ENCODE measurements around the gene HERC3.

Gene HERC3

DNA sequence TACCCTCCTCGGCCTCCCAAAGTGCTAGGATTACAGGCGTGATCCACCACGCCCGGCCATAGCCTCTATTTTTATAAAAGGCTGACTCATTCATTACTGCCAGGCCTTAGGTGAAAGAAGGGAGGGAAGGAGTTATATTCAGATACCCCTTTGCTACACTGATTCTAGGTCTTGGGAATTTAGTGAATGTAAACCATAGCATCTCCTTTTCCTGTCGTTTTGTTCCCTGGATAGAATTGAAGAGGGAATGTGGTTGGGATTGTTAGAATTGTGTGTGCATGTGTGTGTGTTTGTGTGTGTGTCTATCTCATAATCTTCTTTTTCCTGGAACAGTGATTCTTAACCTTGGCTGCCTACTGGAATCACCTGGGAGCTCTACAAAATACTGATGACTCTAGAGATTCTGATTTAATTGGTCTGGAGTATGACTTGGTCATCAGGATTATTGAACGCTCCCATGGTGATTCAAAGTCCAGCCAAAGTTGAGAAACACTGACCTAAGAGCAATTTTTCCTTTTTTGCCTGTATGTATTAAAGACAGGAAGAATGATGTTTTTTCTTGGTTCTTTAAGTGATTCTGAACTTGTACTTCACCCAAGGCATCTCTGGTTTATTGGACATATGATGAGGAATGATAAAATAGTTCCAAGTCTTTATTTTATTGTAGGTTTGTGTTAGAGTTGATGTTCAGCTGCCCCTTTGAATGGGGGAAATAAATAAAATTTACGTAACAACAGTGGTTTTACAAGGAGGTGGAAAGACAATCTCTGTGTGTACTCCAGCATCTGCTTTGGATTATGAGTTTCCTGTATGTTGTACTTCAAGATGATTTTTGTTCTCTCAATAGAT is 68.4 kb downstream of the HERC3 start:
- DNase-seq = no peak

DNA sequence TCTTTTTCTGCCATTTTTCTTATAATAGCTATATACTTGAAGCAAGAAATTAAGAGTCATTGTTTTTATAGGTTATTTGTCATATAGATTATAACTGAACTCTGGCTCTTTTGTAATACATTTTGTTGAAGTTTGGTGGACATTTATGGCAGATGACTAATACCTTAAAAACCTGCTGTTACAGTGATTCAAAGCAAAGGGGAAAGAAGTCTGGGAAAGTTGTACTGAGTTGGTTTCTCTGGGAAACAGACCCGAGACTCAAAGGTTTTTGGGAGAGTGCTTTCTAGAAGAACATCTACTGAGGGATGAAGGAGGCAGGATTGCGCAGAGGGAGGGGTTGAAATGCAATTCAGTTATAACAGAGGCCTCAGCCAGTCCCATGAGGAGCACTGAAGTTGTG is 69.5 kb downstream of the HERC3 start:
- no peak for DNase-seq

DNA sequence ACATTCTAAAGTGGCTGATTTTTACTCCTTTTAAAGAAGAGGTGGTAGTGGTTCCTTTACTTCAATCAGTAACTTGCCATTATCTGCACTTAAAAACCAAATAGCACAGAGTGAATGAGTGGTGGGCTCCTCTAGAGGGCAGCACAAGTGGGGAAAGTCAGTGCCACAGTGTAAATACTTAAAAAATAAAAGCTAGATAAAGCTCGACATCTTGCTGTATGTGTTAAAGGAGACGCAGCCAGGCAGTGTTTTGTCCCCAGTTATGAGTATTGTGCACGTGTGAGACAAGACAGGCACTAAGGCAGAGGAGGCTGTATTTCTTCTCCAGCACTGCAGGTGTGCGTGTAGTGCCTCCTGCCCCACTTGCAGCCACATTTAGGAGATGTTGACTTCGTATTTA is 80.7 kb downstream of the HERC3 start:
- peak in 1 of 2 experiments; percentile 41 for DNase-seq

DNA sequence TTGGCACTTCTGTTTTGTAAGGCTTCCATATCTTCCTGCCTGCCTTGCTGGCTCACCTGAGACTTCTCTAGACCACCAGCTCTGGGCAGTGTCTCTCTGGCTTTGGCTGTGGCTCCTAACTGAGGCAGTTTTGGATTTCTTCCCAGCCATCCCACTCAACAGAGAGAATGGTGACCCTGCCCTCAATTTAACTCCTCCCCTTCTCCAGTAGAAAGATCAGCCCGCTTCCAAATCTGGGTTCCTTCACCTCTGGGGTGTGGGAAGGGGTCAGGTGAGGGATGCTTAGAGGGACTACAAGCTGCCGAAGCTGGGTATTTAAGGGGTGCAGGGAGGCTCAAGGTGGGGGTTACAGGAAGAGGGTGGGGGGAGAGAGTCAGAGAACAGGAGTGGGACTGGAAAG is 81.6 kb downstream of the HERC3 start:
- peak in 1 of 2 experiments; percentile 3 for DNase-seq

DNA sequence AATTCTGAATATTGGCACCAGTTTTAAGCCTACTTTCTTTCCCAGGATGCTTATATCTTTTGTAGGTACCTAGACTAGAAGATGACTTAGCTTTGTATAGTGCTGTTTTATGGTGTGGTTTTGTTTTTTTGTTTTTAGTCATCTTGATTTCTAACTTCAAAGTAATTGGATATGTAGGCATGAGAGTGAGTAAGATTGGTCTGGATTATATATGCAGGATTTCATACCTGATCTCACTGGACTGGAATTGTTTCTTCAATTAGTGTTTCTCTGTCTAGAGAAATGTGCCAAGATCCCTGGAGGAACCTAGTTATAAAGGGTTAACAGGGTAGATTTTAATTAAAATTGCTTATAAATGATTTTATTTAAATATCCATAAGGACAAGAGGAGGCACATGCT is 82.3 kb downstream of the HERC3 start:
- no peak for DNase-seq

DNA sequence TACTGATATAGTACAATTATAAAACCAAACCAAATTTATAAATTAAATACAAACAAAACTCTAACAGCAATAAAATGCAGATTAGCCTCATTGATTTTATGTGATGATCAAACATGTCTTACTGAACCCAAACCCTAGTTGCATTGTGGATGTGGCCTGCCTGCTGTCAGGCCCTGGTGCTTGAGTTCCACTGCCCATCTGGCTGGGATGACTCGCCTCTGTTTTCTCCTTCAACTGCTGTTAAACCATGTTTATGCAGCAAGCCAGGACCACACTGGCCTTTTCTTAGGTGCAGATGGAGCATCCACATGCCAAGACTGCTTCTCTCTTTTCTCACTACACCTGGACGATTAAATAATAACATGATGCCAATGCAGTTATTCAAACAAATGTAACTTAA is 82.7 kb downstream of the HERC3 start:
- DNase-seq = peak in 1 of 2 experiments; percentile 39

DNA sequence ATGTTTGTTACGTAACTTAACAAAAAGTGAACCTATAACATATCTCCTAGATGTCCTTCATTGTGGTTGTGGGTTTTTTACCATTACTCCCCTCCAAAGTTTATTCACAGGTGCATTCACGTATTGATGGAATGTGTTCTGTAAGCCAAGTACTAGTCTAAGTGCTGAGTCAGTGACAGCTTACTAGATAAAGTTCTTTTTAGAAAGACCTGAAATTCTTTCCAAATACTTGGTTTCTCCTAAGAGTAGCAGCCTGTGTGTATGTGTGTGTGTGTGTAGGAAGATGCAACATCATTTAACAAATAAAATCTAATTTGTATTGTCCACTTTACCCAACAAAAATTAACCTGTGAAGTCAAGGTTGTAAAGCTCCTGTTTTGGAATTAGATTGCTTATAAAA is 83.3 kb downstream of the HERC3 start:
- DNase-seq = no peak

DNA sequence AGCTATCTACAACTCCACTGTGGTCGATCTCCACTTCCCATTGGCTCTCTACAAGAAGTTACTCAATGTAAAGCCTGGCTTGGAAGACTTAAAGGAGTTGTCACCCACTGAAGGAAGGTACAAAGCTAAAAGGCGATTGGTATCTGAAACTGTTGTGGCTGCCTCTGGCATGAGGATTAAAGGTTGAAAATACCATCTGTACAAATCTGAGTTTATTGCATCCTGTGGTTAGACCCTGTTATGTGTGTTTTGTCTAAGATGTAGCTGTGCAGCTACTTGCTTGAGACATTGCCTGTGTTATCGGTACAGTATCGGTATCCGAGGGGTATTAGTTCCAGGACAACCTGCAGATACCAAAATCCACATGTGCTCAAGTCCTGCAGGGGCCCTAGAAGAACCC is 88.9 kb downstream of the HERC3 start:
- no peak for DNase-seq

DNA sequence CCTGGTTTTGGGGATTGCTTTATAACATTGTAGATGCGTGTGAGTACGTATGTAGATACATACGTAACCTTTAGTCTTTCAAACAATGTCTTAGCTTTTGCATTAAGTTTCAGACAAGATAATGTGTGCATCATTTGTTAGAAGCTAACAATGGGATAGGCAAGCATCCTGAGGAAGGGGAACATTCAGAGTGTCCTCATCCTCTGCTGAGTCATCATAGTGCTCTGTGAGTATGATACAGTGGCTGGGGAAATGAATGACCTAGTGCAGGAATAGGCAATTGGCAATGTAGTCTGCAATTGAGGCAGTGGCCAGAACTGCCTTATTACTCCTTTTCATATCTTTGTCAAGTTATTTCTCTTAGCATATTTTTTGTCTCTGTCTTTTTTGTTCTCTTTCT is 98.1 kb downstream of the HERC3 start:
- DNase-seq = no peak

DNA sequence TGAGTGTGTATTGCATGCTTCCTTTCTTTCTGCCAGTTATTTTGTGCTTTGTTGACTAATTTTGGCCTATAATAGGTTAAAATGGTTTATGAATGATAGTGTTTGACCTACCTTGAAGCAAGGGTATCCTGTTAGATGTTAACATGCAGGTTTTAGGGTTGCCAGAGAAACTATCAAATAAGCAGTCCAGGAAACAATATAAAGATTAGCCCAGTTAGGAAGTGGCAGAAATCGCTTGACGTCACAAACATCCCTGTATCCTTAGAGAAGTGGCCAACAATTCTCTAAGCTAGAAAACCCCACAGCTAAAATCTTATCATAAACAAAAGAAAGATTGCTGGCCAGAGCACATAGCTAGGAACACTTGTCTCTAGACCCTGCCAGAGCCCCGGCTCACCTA is 101.5 kb downstream of the HERC3 start:
- no peak for DNase-seq

DNA sequence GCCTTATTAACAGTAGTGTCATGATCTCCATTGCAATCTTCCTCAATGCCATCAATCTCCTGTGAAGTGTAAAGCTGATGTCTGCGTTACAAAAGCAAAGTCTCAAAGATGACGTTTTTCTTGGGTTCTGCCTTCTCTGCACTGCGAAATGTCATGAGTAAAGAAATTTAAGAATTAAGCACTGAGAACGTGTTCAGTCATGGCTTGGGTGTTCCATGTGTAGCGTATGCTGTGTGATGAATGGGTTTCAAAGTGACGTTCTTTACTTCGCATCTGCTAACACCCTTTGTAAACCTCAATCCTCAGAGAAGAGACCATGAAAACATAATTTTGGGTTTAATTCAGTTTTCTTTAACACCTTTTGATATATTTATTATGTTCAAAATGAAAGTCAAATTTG is 104.3 kb downstream of the HERC3 start:
- DNase-seq = no peak

DNA sequence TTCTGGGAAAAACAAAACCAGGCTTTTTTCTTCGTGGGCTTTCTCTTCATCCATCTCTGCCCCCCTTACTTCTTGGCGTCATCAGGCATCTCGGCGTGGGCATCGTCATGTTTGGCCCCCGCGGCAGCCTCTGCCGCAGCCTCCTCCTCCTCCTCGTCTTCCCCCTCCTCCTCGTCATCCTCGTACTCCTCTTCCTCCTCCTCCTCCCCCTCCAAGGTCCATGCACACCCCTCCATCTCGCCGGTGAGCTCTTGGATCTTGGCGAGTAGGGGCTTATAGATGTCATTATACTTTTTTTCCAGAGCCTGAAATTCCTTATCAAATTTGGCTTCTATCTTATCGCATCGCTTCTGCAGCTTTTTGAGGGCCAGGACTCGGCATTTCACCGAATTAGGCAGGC is 104.9 kb downstream of the HERC3 start:
- no peak for DNase-seq

DNA sequence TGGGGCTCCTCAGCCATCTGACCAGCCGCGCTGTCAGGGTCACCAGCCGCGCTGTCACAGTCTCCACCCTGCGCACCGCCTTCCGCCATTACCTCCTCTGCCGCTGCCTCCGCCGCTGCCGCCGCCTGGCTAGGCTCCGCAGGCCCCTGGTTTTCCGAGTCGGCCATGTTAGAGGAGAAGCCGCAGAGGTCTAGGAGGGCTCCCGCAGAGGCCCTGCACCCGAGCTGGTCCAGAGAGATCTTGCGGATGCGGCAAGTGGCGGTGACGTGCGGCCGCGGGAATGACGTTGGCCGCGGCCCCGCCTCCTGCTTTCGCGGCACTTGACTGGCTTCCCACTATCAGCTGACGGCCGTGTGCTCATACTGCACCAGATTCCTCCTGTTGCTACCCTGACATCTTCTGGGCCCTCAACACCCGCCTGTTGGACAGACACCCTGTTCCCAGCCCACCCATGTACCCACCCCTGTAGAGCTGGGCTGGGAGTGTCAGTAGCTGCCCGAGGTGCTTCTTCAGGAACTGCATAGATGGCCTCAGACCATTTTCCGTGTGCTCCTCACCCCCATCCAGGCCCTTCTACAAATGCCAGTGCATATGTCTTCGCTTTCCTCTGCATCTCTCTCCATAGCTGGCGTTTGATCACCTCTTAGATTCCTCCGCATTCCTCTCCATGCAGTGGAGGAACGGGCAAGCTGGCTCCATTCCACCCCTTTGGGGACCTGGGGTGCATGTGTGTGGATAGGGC is 105.5 kb downstream of the HERC3 start, which contains the start of gene NAP1L5:
NAP1L5 (minus strand) TSS at position 242 of the 742 bp plus-strand sequence; CDS start at position 167, 75 bp downstream.
- DNase-seq = no peak

DNA sequence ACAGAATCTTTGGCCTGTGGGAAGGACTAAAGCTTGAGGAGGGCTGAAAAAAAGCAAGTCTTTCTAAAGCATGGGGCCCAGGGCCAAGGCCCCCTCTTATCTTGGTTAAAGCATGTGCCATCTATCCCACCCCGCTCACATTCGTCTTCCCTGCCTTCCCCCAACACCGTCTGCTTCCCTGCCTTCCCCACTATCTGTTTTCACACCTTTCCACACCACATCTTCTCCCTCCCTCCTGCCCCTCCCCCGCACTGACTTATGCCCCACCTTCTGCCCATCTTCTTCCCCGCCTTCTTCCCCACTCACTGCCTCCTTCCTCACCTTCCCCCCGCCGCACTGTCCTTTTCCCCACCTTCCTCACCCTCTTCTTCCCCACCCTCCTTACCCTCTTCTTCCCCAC is 106.2 kb downstream of the HERC3 start:
- no peak for DNase-seq

DNA sequence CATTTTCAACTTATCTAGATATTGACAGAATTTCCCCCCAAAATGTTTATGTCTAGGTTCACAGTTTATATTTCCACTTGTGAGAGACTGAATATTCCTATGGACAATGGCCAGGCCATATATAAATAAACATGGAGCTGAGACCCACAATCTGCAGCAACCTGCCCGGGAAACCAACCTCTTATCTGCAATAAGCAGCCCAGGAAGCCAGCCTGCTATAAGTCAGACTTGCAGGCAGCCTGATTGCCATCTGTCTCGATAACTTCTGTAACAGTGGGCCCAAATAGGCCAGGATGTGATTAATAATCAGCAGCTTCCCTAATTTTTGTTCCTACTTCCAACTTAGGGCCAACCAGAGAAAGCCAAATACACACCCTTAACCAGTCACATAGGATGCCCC is 110.5 kb downstream of the HERC3 start:
- DNase-seq = no peak

DNA sequence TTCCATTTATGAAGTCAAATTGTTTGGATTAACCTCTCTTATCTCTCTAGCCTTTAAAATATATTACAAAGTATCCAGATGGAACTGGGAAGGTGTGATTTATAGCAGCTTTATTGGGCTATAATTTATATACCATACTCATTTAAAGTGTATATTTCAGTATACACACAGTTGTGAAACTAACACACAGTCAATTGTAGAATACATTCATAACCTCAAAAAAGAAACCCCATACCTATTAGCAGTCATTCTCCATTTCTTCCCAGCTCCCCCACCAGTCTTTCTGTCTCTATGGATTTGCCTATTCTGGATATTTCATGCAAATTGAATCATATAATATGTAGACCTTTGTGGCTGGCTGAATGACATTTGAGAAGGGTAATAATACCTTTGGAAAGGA is 112.9 kb downstream of the HERC3 start:
- no peak for DNase-seq

DNA sequence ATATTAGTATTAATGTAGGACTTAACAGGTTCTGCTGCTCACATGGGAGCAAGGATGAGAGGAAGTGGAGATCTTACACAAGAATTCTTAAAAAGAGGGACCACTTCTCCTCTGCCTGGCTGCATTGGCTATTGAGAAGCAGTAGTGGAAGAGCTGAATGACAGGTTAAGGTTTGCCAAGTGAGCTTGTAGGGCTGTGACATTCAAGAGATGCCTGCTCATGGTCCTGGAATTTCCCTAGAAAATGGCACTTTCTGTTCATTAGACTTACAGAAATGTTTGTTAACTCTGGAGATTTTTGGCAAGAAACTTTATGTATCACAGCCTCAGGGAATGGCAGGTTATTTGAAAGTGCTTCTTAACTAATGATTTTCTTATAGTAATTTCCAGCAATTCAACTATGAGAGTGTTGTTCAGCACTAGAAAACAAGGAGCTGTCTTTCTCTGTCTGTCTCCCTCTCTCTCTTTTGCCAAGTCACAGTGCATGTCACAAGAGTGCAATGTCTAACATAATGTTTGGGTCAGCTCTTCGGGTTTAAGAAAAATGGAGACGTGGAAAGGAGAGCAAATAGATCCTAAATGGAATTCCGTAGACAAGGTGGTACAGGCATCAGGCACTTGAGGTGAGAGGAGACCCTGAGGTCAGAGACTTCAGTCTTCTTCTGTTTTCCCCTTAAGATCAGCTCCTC is 113.7 kb downstream of the HERC3 start:
- DNase-seq = no peak

DNA sequence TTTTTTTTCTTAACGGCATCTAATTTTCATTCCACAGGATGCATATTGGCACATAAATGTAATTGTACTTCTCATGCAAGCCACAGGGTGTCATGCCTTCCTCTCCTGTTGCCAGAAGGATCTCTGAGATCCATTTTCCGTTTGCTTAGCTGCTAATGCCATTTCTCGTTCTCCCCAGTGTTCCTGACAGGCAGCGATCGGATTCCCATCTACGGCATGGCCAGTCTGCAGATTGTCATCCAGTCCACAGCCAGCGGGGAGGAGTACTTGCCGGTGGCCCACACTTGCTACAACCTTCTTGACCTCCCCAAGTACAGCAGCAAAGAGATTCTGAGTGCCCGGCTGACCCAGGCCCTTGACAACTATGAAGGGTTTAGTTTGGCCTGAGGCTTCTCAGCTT is 114.3 kb downstream of the HERC3 start:
- peak in 1 of 2 experiments; percentile 64 for DNase-seq

DNA sequence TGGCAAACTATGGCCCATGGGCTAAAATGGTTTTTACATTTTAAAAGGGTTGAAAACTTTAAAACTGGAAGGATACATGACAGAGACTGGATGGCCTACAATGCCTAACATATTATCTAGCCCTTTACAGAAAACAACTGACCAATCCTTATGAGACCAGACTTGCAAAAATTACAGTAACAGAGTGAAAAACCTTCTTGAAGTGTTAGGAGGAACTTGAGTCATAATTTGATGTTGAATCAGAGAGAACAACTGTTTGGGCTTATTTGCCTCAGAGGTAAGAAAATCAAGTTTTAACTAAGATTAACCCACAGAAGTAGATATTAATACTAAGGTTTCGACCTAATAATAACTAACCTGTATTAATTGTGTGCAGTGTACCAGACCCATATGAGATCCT is 117.7 kb downstream of the HERC3 start:
- no peak for DNase-seq

DNA sequence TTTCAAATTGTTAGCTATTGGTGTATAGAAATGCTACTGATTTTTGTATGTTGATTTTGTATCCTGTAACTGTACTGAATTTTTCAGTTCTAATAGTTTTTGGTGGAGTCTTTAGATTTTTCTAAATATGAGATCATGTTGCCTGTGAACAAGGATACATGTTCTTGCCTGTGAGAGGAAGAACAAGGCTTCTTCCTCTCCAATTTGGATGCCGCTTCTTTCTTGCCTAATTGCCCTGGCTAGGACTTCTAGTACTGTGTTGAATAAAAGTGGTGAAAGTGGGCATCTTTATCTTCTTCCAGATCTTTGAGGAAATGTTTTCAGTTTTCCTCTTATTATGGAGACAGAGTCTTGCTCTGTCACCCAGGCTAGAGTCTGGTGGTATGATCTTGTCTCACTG is 121.5 kb downstream of the HERC3 start:
- no peak for DNase-seq

DNA sequence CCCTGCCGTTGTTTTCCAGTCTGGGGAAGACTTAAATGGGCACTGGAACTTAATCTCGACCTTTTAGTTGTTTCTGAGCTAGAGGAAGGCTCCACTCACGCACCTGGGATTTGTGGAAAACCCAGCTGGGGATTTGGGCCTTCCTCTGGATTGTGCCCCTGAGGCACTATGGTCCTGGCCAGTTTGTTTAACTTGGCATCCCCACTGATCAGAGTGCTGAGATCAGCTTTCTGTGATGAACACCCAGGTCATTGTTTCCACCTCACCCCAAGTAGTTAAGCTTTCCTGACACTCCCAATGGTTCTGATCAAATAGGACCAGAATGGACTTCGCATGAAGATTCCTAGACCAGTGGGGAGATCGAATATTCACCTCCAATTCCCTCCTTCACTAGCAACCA is 125.8 kb downstream of the HERC3 start:
- DNase-seq = no peak

DNA sequence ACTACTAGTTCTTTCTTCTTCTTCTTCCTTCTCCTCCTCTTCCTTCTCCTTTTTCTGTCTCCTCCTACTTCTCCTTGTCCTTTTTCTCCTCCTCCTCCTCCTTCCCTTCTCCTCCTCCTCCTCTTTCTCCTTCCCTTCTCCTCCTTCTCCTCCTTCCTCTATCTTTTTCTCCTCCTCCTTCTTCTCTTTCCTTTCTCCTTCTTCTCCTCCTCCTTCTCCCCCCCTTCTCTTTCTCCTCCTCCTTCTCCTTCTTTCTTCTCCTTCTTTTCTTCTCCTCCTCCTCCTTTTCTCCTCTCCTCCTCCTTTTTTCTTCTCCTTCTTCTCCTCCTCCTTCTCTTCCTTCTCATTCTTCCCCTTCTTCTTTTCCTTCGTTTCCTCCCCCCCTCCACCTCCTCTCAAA is 127.1 kb downstream of the HERC3 start:
- DNase-seq = no peak
